Left forelimb (tissue), 1 donor: ENCODE results near the gene ADARB2.

Experiments used
- DNase-seq: peaks from one replicate; pipeline ENCODE4 v3.0.0-alpha.2; 2018; ENCODE audit warnings: low spot score

Gene ADARB2

DNA sequence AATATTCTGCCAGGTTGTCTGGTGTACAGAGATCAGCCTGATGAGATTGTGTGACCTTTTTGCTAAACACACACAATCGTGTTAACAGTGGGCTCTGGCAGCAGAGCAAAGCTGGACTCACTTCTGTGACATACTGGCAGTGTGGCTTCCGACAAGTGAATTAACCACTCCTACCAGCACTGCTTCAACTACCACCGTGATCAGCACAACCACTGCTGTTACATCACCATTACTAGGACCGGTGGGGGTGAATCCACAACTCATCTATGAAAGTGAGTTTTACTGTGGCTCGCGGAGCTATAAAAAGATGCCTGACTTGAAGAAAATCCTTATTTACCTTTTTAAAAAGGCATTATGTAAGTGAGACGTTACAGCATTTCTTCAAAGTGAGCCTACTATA lies 545.6 kb downstream of the ADARB2 start:
- peak; percentile 17 for DNase-seq

DNA sequence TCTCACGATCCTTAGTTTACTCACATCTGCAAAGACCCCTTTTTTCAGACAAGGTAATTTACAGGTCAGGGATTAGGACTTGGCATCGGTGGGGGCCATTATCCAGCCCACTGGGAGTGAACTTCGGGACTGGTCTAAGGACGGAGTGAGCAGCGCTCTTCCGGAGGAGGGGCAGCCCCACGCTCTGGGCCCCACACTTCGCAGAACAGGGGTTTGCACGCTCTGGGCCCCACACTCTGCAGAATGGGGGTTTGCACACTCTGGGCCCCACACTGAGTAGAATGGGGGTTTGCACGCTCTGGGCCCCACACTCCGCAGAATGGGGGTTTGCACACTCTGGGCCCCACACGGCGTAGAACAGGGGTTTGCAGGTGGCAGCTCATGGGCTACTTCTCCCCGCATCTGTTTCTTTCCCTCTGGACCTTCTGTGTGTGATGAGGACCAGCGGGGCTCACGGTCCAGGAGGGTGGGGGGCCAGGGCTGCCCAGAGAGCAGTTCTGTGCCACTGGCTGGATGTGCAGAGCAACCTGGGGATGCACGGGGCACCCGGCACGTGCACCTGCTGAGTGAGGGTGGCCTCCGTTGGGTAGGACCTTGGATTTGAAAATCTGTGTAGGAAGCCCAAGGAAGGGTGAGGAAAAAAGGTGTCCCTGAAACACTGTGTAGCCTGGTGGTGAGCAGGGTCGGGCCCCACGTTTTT lies 546.4 kb downstream of the ADARB2 start:
- DNase-seq: peak; percentile 38

DNA sequence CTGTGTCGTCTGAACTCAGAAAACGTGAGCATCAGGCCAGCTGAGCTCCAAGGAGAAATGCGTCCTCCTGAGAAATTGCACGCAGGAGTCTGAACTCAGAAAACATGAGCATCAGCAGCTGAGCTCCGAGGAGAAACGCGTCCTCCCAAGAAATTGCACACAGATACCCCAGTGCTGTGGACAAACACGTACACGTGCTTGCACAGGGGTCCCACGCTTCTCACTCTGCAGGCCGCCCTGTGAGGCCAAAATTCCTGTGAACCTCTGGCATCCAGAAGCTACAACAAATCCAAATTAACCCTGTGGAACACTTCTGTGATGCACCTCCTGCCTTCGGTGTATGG lies 547.3 kb downstream of the ADARB2 start:
- DNase-seq: peak; percentile 50

DNA sequence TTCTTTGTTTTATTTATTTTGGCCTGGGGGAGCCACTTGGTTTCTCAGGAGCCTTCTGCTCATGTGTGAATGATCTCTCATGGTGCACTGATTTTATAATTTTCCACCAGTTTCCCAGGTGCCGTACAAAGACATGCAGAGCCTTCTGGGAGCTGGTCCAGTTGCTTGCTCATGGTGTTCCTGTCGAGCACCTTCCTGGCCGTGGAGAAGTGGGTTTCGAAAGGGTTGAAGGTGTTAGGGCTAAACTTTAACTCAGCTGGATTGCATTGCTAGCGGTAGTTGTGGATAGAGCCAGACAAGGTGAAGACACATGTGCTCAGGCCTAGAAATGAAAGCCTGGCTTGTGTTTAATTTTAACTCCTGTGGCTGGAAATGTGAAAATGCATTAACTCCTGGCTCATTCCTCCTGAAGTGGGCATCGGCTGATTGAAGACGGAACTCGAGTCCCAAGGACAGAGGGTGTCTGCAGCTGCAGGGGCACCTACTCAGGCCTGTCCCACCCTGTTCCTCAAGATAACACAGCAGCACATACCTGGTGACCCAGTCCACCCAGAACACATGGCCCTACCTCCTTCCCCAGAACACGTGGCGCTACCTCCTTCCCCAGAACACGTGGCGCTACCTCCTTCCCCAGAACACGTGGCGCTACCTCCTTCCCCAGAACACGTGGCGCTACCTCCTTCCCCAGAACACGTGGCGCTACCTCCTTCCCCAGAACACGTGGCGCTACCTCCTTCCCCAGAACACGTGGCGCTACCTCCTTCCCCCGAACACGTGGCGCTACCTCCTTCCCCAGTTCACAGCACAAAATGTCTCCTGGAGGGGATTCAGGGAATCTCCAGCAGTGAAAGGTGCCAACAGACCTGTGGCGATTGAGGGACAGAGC lies 547.9 kb downstream of the ADARB2 start:
- DNase-seq: peak; percentile 26

DNA sequence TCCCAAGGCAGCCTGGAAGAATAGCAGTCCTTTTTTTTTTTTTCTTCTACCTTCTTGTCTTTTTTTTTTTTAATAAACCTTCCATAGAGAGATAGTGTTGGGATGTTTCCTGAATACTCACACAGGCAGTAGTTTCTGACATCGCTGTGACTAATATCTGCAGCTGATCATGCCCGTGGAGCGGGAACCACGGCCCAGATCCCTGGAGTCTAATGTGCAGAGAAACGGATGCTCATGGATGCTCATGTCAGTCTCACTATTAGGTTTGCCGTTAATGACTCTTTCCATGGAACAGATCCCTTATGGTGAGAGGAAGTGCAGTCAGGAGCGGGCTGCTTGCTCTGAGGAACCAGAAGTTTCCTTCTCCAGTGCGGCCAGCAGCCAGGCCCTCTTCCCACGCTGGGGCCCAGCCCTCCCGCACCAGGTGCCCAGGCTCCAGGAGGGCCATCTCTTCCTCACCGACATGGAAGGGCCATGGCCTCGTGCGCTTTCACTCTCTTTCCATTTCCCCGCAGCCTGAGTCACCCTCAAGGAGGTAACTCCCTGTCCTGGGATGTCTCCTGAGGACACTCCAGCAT lies 548.7 kb downstream of the ADARB2 start:
- peak; percentile 42 for DNase-seq

DNA sequence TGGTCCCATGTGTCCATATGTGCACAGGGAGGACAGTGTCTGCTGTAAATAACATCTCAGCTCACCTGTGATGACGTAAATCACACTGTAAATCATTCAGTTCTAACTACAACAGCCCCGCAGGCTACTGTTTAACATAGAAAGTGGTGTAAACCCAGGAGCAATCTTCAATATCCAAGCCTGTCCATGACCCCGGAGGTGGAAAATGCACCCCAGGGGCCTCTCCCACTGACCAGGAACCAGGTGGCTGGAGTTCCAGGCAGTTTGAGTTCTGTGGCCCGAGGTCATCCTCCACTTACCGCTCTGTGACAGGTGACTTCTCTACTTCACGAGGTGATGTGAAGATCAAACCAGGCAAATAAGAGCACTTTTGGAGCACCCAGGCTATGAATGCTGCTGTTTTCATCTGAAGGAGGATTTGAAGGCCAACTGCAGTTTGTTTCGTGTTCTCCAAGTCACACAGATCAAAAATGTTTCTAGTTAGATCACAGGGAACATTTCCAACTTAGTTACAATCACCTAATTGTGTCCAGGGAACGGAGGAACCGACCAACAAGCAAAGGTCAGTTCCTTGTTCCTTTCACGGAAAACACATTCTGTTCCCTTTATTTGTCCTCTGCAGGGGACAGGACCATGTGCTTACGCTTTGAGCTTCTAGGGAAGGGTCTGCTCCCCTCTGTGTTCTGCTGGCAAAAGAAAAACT lies 549.3 kb downstream of the ADARB2 start:
- peak; percentile 23 for DNase-seq

DNA sequence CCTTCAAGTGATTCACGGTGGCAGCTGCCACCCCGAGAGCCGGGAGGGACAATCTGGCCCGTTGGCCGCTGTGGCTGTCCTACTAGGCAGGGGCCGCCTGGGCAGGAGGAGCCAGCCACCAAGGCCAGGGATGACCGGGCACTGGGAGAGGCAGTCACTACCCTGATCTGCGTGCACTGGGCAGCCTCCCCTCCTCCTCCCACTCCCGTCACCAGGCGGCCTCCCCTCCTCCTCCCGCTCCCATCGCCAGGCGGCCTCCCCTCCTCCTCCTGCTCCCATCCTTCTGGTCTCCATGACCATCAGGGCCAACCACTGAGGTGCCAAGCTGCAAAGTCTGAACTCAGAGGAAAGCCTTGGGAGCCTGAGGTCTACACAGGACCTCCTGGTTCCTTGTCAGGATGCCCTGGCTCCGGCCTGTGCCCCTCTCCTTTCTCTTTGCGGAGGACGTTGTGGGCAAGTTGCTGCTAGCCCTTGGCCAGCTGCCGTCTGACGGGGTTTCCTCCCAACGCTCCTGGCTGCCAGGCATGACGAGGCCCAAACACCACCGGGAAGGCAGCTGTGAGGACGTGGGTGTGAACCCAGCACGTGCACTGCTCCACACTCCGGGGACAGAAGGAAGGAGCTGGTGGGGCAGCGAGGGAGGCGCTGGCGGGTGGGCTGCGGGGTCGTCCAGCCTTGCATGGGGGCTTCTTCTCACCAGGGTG lies 550.0 kb downstream of the ADARB2 start:
- DNase-seq: peak; percentile 45

DNA sequence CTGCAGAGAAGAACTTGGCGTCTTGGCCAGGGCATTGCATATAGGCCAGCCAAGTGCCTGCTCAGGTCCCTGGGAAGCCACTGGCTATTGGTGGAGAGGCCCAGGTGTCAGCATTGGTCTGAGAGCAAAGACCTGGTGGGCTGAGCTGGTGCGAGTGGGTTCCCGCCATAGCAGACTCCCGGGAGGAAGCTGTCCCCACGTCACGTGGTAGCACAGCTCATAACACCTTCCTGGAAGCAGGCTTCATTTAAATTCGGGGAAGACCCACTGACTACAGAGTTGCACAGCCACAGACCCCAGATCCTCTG lies 550.7 kb downstream of the ADARB2 start:
- DNase-seq: peak; percentile 30

DNA sequence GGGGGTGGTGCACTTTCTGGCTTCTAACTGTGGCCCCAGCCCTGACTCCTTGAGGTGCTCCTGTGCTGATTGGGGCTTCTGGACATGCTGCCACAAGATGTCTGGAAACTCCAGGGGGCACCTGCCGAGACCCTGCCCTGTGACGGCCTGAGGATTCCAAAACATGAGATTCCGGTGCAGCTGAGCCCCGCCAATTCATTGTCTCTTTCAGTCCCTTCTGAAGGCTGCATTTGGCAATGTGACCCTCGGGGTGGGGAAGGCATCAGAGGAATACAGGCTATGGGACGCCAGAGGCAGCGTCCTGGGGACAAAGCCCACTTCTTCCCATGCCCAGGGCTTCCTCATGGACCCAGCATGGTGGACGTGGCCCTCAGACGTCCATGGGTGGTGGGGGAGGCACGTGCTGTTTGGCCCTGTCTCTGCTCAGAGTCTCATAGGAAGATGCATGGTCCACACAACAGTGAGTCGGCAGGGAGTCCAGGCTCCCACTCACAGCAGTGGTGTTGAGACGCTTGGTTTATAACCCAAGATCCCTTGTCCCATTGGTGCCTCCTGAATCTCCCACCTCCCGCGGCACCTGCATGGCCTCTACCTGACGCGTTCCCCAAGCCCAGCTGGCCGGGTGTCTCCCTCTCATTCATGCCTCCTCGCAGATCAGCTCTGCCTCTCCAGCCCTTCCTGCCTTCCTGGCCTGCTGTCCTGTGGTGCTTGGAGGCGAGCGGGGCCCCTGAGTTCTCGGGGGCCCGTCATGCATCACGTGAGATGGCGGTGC lies 551.2 kb downstream of the ADARB2 start:
- DNase-seq: peak; percentile 53

DNA sequence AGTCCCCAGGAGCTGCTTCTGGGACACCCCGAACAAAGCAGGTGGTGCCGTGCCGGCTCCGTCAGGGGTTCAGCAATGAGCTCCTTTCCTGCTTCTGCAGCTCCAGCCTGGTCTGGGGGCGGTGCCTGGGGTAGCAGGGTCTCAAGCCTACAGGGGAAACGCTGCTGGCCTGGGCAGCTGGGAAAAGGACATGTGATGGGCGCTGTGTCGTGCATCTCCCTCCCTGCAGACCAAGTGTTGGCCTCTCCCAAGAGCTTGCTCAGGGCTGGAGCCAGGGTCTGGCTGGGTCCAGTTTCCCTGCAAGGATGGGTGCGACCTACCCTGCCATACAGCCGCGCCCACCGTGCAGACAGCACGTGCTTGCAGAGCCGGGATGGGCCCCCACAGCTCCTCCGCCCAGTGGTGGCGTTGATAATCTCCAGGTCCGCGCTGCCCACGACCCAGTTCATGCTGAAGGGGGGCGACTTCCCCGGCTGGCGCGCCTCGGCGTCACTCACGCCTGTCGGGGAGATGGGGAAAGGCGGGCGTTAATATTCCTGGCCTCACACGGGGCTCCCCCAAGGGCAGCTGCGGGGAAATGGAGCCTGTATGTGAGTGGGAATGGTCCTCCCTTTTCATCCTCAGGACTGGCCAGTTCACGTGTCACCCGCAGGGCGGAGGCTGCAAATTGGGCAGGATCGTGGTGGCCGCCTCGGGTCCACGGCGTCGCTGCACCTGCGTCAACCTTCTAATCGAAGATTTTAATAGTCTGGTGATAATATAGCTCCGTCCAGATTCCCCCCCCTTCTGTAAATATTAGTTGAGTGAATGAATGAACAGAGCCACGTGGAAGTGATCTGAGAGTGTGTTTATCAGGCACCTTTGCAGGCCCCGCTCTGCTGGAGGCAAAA lies 552.5 kb downstream of the ADARB2 start:
- peak; percentile 55 for DNase-seq

DNA sequence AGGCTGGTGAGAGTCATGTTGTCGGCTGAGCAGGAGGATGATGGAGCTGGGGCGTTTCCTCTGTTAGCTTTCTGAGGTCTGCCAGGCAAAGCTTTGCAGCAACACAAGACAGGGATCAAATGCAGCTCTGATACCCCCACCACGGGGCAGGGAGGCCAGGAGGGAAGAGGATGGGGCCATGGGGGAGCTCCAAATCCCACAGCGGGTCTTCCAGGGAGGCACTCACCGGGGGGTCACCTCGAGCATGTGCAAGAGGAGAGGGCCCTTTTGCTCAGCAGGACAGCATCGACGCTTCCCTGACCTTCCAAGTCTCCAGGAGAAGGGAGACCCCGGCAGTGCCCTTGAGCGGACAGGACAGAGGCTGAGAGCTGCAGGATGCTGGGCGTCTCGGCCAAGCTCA lies 553.6 kb downstream of the ADARB2 start:
- peak; percentile 59 for DNase-seq

DNA sequence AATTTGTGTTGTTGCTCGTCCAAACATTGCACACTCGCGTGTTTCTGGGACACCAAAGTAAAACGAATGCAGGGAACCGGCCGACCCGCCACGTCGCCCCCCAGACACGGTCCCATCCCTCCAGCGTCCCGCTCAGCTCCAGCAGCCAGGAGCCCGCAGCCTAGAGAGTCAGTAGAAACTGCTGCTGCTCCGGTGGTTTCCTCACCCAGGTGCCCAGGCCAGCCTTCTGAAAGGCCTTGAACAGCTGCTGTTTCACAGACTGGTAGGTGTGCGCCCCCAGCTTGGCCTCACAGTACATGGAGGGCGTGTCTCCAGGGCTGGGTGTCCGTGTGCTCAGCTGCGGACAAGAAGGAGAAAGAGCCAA lies 554.3 kb downstream of the ADARB2 start:
- DNase-seq: peak; percentile 28

DNA sequence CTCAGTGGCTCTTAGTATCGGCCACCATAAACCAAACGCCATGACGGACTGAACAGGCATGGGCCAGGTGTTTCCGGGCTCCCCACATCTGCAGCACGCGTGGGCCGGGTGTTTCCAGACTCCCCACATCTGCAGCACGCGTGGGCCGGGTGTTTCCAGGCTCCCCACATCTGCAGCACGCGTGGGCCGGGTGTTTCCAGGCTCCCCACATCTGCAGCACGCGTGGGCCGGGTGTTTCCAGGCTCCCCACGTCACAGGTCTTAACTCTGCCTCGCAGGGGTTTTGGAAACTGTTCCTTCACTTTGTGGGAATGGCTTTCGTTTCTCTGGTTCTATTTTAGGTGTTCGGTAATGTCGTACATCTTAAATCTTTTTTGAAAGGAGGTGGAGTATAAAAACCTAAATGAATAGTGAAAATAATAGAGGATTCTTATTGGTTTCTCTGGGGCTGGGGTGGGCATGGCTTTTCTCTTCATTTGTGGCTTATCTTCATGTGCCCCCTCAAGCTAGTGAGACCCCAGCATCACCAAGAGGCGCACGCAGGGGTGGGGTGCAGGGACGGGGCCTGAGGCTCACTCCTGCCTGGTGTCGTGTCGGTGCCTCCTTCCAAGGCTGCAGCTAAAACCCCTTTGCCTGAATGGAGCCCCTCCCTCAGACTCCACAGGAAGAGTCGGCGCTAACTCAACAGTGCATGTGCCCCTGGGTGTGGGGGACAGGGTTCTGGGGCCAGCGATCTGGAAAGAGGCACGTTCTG lies 554.9 kb downstream of the ADARB2 start:
- DNase-seq: peak; percentile 9

DNA sequence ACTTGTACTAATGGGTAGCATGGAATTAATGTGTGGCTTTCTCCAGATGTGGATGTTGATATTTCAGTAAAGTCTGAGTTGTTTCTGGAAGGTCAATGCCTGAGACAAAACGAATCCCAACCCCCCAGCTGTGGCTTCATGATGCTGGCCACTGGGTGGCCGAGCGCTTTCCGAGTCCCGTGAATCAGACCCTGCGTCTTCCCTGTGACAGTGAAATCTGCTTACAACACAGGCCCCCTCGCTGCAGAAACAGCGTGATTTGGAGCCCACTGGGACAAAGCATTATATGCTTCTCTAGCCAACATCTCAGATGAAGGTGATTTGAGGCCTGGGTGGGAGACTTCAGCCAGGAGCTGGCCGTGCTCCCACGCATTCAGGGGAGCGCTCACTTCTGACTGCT lies 556.5 kb downstream of the ADARB2 start:
- no peak for DNase-seq

DNA sequence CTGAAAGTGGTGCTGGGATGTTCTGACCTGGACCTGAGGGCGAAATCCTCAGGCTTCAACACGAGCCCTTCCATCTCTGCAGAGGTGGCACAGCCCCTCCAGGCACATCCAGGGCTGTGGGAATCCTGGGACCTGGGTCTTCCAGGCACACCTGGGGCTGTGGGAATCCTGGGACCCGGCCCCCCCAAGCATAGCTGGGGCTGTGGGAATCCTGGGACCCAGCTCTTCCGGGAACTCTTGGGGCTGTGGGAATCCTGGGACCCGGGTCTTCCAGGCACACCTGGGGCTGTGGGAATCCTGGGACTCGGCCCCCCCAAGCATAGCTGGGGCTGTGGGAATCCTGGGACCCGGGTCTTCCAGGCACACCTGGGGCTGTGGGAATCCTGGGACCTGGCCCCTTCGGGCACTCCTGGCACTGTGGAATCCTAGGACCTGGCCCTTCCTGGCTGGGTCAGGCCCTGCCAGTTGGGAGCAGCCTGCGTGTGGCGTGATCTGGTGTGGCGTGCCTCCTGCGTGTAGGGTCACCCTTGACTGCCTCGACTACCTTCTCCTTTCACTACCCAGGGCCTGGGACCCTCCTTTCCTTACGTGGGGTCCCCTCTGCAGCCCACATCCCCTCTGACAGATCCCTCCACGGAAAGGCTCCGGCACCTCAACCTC lies 557.1 kb downstream of the ADARB2 start:
- peak; percentile 11 for DNase-seq

DNA sequence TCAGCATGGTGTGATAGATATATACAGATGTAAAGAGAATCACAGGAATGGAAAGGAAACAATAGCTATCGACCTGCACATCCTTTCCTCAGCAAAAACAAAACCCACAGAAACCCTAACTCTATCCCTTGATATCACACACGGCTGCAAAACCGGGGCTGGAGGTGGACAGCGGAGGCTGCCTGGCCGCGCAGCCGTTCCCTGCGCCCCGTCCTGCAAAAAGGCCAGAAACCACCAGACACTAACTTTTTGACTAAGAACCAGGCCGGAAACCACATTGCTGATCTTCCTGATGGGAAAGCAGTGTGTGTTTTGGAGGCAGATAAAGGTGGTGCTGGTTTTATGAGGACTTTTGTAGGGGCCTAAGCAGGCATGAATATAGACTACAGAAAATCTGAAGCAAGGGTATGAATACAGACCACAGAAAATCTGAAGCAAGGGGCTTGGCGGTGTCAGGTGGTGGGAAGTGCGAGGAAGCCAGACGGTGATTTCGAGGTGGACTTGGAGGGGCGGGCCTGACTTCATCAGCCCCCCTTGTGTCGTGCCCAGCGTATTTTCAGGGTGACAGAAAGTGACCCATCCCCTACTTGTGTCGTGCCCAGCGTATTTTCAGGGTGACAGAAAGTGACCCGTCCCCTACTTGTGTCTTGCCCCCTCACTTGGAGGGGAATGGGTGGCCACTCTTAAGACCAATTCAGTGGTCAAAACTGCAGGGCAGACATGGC lies 557.8 kb downstream of the ADARB2 start:
- peak; percentile 18 for DNase-seq

DNA sequence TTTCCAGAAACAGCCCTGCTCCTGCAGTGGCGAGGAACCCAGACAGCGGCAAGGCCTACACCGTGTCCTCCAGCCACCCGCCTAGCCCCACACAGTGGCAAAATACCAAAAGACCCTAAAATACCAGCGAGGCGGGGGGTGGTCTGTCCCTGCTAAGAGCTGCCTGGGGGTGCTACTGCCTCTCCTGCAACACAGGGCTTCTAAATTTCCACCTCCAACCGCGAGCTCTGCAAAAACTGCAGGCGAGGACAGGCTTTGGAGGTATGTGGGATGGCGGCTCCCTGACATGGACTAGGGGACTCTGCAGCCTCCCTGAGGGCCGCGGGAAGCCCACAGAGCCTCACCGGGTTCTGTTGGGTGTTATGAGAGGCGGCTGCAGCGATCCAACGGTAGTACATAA lies 558.8 kb downstream of the ADARB2 start:
- DNase-seq: peak; percentile 18

DNA sequence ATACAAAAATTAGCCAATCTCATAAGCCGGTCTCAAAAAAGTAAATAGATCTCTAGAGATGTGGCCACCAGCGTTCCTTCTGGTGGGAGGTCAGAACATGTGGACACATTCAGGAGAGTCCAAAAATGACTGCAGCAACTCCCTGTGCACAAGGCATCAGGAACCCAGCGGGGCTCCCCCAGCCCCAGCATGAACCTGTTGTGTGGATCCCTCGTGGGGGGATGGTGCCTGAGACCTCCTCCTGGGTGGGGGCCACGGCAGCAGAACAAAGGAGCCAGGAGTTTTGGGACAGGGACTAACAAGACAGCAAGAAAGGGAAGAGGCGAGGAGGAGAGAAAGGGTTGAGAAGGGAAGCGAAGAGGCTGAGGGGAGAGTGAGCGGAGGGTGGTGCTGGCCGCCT lies 559.4 kb downstream of the ADARB2 start:
- DNase-seq: peak; percentile 28
